ENCODE data around the gene LRRTM2.
"Not testable (repeated sequence)": the region's sequence is repeated elsewhere in the genome, so short reads cannot be mapped to it uniquely, and the experiment has no call there.

LRRTM2 gene, protein sequence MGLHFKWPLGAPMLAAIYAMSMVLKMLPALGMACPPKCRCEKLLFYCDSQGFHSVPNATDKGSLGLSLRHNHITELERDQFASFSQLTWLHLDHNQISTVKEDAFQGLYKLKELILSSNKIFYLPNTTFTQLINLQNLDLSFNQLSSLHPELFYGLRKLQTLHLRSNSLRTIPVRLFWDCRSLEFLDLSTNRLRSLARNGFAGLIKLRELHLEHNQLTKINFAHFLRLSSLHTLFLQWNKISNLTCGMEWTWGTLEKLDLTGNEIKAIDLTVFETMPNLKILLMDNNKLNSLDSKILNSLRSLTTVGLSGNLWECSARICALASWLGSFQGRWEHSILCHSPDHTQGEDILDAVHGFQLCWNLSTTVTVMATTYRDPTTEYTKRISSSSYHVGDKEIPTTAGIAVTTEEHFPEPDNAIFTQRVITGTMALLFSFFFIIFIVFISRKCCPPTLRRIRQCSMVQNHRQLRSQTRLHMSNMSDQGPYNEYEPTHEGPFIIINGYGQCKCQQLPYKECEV

DNA sequence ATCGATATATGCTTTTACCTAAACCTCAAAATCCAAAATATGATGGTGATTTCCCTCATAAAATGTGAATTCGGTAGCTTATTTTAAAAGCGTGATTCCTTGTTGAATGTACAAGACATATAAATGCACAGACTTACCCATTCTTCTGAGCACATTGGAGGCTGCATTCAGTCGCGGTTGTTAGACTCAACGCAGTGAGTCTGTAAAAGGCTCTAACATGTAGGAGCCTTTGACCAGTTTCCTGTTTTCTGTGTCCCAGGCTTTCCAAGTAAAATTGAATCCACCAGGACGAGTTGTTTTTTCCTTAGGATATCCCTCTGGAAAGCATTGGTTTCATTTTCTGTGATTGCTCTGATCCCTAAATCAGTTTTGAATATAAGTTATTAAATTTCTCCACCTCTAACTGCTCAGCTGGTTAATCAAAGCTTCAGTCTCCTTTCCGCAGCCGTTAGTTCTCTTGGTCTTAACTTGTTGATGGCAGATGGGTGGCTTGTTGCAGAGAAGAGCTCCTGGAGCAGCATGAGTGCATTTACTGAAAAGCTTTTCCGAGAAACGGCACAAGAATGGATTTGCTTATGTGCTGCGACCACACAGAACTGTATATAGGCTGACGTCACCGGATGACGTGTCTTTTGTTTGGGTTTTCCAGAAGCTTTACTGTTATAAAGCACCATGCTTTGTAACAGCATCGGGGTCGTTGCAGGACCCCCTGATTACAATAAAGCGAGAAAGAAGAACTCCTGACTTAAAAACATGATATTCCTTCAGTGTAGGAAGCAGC, at the start of gene LRRTM2:
TSS of gene LRRTM2 (minus strand) at position 565 of the 781 bp plus-strand sequence. CDS start at position 141, 424 bp downstream.
- no peak for DNase-seq (ENCODE audit: low read depth in 1 of 2, low spot score in 1 of 2)

DNA sequence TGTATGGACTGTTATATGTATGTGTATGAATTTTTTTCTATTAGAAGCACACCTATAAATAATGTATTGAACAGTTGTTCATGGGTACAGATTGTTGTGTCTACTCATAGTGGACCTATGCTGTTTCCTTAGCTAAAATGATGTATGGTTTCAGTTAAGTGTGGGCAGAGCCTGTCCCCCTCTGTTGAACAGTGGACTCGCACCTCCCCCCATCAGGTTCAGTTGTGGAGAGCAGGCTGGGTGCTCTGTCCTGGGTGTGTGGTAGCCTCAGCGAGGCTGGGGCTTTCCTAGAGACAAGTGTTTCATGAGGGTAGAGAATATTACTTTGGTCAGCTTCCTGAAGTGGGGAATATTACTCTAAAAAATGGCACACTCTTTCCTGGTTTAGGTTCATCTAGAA, 47.4 kb upstream of the LRRTM2 start:
- no peak for DNase-seq (ENCODE audit: low read depth in 1 of 2, low spot score in 1 of 2)

DNA sequence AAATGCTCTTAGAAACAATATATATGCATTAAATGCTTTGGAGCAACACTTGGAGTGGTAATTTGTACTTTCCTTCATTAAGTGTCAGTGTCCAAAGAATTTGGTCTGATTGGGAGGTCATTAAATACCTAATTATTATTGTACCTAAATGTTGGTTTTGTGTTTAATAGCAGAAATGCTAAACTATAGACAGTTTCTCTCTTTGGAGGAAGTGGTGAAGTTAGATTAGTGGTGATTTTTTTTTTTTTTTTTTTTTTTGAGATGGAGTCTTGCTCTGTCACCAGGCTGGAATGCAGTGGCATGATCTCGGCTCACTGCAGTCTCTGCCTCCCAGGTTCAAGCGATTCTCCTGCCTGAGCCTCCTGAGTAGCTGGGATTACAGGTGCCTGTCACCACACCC, 46.2 kb upstream of the LRRTM2 start:
- DNase-seq (ENCODE audit: low read depth in 1 of 2, low spot score in 1 of 2), result not testable (repeated sequence)

DNA sequence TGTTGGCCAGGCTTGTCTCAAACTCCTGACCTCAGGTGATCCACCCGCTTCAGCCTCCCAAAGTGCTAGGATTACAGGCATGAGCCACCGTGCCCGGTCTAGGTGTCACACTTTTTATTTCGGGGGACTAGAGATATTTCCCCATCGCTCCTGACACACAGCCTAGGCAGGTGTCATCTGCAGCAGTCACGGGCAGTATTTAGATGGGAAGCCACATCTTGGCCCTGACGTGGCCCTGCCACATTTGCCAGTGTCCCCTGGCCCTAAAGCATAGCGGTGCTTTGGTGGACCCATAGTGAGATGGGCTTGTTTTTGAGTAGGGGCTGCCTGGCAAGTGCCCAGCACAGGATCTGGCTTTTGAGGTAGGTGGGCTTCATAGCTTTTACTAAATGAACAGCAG, 45.0 kb upstream of the LRRTM2 start:
- no peak for DNase-seq (ENCODE audit: low read depth in 1 of 2, low spot score in 1 of 2)

- DNase-seq (ENCODE audit: low read depth in 1 of 2, low spot score in 1 of 2), result no peak
These were observed 43.6 kb upstream of the LRRTM2 start for GRCh38 chr5:138918686-138919085.

DNA sequence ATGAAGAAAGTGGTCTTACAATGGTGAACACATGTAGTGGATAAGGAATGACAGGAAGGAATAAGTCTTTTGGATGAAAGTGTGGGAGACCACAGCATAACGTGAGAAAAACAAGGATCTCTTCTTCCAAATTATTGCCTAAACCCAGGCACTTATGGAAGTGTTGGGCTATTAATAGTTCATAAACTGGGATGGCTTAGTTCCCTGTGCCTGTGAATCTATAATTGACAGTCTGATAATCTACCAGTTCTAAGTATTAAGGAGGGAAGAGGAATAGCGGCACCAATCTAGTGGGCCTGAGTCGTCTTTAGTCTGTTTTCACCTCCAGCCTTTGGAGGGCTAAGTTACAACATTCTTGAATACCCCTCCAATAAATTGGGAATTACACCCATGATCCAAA, 39.2 kb upstream of the LRRTM2 start:
- DNase-seq (ENCODE audit: low read depth in 1 of 2, low spot score in 1 of 2), result no peak

- no peak for DNase-seq (ENCODE audit: low read depth in 1 of 2, low spot score in 1 of 2)
These were observed 38.6 kb upstream of the LRRTM2 start for GRCh38 chr5:138913773-138914172.

DNA sequence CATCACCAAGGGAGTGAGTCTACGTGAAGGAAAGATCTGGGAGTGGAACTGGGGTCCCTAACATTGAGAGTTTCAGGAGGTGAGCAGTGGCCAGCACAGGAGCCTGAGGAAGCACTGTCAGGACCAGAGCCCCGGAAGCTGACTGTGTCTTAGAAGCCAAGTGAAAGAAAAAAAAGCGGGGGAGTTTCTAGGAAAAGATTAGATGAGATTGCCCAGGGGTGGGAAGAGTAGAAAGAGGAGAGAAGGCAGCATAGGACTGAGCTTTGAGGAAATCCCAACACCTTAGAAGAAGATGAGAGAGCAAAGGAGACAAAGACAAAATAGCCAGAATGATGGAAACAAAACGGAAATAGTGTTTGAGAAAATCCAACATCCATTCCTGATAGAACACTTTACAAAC, 37.0 kb upstream of the LRRTM2 start:
- DNase-seq (ENCODE audit: low read depth in 1 of 2, low spot score in 1 of 2), result no peak

DNA sequence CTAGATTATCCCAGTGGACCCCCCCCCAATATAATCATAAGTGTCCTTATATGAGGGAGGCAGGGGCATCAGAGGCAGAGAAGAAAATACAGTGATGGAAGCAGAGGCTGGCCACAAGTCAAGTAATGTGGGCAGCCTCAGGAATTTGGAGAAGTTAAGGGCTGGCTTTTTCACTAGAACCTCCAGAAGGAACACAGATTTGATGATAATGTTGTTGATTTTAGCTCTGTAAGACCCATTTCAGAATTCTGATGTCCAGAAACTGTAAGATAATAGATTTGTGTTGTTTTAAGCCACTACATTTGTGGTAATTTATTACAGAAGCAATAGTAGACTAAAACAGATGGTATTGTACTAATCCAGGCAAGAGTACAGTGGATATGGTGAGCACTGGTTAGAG, 36.3 kb upstream of the LRRTM2 start:
- no peak for DNase-seq (ENCODE audit: low read depth in 1 of 2, low spot score in 1 of 2)

- no peak for DNase-seq (ENCODE audit: low read depth in 1 of 2, low spot score in 1 of 2)
These were observed 35.5 kb upstream of the LRRTM2 start for GRCh38 chr5:138910546-138911185.

GRCh38 chr5:138909734-138910133, 34.6 kb upstream of the LRRTM2 start:
- DNase-seq (ENCODE audit: low read depth in 1 of 2, low spot score in 1 of 2), result no peak

GRCh38 chr5:138905541-138905940, 30.4 kb upstream of the LRRTM2 start:
- DNase-seq (ENCODE audit: low read depth in 1 of 2, low spot score in 1 of 2), result no peak

DNA sequence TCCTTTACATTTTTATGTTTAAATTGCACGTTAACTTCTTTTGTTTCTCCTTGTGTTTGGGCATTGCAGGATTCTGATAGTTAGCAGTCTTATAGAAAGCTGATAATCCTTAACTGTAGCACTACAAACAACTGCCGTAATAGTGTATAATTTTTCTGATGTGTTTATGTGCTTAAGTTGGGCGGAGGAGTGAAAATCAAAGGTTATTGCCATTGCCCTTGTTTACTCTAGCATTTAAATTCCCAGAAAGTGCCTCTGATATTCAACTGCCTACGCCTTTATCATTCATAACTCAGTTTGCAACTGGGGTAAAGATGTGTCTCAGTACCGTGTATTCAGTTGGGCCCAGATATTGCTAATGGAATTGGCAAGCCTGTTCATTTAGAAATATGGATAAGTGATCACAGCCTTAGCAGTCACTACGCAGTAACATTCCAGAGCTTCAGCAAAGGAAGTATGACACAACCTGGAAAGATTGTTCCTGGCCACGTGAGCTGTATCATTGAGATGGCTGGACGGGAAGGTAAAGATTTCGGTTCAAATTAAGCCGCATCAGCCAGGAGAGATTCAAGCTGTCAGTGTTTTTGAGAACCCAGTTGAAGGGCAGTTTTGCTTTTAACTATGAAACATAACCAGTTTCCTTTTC, 28.1 kb upstream of the LRRTM2 start:
- DNase-seq (ENCODE audit: low read depth in 1 of 2, low spot score in 1 of 2), result no peak

DNA sequence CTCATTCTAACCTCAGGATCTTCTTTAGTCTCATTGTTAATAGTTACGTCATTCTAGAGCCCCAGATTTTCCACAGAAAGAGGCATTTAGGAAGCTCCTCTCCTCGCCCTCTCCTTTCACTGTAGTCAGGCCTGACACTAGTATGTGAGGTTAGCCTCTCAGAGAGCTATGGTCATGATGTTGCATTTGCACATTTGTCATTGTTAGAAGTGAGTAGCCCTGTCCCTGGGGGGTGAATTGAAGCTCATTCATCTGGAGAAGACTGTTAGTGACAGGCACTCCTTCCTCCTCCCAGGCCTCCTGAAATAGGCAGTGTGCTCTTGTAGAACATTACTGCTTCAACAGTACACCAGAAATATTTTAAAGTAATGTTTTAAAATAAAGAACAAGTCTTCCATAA, 26.6 kb upstream of the LRRTM2 start:
- no peak for DNase-seq (ENCODE audit: low read depth in 1 of 2, low spot score in 1 of 2)

GRCh38 chr5:138900281-138900965, 25.3 kb upstream of the LRRTM2 start:
- DNase-seq (ENCODE audit: low read depth in 1 of 2, low spot score in 1 of 2), result no peak

GRCh38 chr5:138898742-138899141, 23.6 kb upstream of the LRRTM2 start:
- no peak for DNase-seq (ENCODE audit: low read depth in 1 of 2, low spot score in 1 of 2)

GRCh38 chr5:138898299-138898698, 23.2 kb upstream of the LRRTM2 start:
- no peak for DNase-seq (ENCODE audit: low read depth in 1 of 2, low spot score in 1 of 2)

GRCh38 chr5:138895918-138896317, 20.8 kb upstream of the LRRTM2 start:
- no peak for DNase-seq (ENCODE audit: low read depth in 1 of 2, low spot score in 1 of 2)

DNA sequence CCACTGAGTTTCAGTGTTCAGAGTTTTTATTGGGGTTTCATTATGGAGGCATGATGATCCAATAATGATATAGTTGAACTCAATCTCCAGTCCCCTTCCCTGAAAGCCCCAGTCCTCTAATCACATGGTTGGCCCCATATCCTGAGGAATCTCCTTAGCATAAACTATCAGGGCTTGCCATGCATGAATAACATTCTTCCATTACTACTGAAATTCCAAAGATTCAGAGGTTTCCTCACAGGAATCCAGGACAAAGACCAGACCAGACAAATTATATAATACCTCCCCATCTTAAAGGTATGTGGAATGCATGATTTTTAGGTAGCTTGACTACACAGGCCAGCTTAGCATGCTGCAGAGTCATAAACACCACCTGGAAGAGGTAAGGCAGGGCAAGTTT, 15.5 kb upstream of the LRRTM2 start:
- no peak for DNase-seq (ENCODE audit: low read depth in 1 of 2, low spot score in 1 of 2)

GRCh38 chr5:138889994-138890393, 14.9 kb upstream of the LRRTM2 start:
- no peak for DNase-seq (ENCODE audit: low read depth in 1 of 2, low spot score in 1 of 2)

- DNase-seq (ENCODE audit: low read depth in 1 of 2, low spot score in 1 of 2), result no peak
These were observed 9.4 kb upstream of the LRRTM2 start for GRCh38 chr5:138884554-138884953.

All from activated T-helper 1 cell treated with anti-CD3 and anti-CD28 coated beads, Interleukin-2, amount 50 U/mL, for 16 hours (primary cell).